Glomerular visceral epithelial cell (primary cell): ENCODE results near the gene THUMPD1.
"Not testable (repeated sequence)": the region's sequence is repeated elsewhere in the genome, so short reads cannot be mapped to it uniquely, and the experiment has no call there.

Source experiments
- DNase-seq: peaks from one replicate; pipeline ENCODE4 v3.0.0-alpha.2; 2016; ENCODE audit errors: extremely low spot score

Gene THUMPD1

GRCh38 chr16:20747030-20747816 is 5.6 kb upstream of the THUMPD1 start:
- DNase-seq = peak; percentile 1

- no peak for DNase-seq
These were observed 4.8 kb upstream of the THUMPD1 start for GRCh38 chr16:20746461-20746860.

GRCh38 chr16:20744922-20745440 is 3.4 kb upstream of the THUMPD1 start:
- DNase-seq = no peak

- DNase-seq = no peak
These were observed 2.0 kb upstream of the THUMPD1 start for GRCh38 chr16:20743591-20743990.

GRCh38 chr16:20740901-20741521 is 607 bp downstream of the THUMPD1 start:
- peak; percentile 74 for DNase-seq

GRCh38 chr16:20740007-20740883 is 1.4 kb downstream of the THUMPD1 start:
- DNase-seq = peak; percentile 25

- no peak for DNase-seq
These were observed 6.1 kb downstream of the THUMPD1 start for GRCh38 chr16:20735490-20735889.

- no peak for DNase-seq
These were observed 6.8 kb downstream of the THUMPD1 start for GRCh38 chr16:20734782-20735181.

- DNase-seq = no peak
These were observed 7.6 kb downstream of the THUMPD1 start for GRCh38 chr16:20734056-20734455.

- DNase-seq = no peak
These were observed 12.5 kb downstream of the THUMPD1 start for GRCh38 chr16:20729141-20729540.

GRCh38 chr16:20727181-20727580 is 14.4 kb downstream of the THUMPD1 start:
- DNase-seq = no peak

- DNase-seq = no peak
These were observed 15.0 kb downstream of the THUMPD1 start for GRCh38 chr16:20726661-20727060.

GRCh38 chr16:20720251-20720650 is 21.4 kb downstream of the THUMPD1 start:
- DNase-seq = no peak

- DNase-seq = not testable (repeated sequence)
These were observed 23.9 kb downstream of the THUMPD1 start for GRCh38 chr16:20717718-20718117.

- DNase-seq = no peak
These were observed 30.2 kb downstream of the THUMPD1 start for GRCh38 chr16:20711277-20711911.

GRCh38 chr16:20708129-20708528 is 33.5 kb downstream of the THUMPD1 start:
- not testable (repeated sequence) for DNase-seq

GRCh38 chr16:20707461-20707860 is 34.2 kb downstream of the THUMPD1 start:
- no peak for DNase-seq

- not testable (repeated sequence) for DNase-seq
These were observed 35.6 kb downstream of the THUMPD1 start for GRCh38 chr16:20705972-20706371.

GRCh38 chr16:20704281-20704680 is 37.3 kb downstream of the THUMPD1 start:
- DNase-seq = no peak

- not testable (repeated sequence) for DNase-seq
These were observed 39.9 kb downstream of the THUMPD1 start for GRCh38 chr16:20701692-20702091.

- no peak for DNase-seq
These were observed 45.0 kb downstream of the THUMPD1 start for GRCh38 chr16:20696618-20697017.

- DNase-seq = no peak
These were observed 46.6 kb downstream of the THUMPD1 start for GRCh38 chr16:20695024-20695423.
